Measurements from ENCODE around the gene FADS3. TPM values are rescaled to one million over a fixed set of nuclear protein-coding genes. Genes with fewer than 3 reads are reported as not detected.

Gene FADS3
- total and polyA plus RNA-seq, 2 experiments from 2014 or later: 44.4 to 73.5 TPM

- TF ChIP-seq, protein P1, sequence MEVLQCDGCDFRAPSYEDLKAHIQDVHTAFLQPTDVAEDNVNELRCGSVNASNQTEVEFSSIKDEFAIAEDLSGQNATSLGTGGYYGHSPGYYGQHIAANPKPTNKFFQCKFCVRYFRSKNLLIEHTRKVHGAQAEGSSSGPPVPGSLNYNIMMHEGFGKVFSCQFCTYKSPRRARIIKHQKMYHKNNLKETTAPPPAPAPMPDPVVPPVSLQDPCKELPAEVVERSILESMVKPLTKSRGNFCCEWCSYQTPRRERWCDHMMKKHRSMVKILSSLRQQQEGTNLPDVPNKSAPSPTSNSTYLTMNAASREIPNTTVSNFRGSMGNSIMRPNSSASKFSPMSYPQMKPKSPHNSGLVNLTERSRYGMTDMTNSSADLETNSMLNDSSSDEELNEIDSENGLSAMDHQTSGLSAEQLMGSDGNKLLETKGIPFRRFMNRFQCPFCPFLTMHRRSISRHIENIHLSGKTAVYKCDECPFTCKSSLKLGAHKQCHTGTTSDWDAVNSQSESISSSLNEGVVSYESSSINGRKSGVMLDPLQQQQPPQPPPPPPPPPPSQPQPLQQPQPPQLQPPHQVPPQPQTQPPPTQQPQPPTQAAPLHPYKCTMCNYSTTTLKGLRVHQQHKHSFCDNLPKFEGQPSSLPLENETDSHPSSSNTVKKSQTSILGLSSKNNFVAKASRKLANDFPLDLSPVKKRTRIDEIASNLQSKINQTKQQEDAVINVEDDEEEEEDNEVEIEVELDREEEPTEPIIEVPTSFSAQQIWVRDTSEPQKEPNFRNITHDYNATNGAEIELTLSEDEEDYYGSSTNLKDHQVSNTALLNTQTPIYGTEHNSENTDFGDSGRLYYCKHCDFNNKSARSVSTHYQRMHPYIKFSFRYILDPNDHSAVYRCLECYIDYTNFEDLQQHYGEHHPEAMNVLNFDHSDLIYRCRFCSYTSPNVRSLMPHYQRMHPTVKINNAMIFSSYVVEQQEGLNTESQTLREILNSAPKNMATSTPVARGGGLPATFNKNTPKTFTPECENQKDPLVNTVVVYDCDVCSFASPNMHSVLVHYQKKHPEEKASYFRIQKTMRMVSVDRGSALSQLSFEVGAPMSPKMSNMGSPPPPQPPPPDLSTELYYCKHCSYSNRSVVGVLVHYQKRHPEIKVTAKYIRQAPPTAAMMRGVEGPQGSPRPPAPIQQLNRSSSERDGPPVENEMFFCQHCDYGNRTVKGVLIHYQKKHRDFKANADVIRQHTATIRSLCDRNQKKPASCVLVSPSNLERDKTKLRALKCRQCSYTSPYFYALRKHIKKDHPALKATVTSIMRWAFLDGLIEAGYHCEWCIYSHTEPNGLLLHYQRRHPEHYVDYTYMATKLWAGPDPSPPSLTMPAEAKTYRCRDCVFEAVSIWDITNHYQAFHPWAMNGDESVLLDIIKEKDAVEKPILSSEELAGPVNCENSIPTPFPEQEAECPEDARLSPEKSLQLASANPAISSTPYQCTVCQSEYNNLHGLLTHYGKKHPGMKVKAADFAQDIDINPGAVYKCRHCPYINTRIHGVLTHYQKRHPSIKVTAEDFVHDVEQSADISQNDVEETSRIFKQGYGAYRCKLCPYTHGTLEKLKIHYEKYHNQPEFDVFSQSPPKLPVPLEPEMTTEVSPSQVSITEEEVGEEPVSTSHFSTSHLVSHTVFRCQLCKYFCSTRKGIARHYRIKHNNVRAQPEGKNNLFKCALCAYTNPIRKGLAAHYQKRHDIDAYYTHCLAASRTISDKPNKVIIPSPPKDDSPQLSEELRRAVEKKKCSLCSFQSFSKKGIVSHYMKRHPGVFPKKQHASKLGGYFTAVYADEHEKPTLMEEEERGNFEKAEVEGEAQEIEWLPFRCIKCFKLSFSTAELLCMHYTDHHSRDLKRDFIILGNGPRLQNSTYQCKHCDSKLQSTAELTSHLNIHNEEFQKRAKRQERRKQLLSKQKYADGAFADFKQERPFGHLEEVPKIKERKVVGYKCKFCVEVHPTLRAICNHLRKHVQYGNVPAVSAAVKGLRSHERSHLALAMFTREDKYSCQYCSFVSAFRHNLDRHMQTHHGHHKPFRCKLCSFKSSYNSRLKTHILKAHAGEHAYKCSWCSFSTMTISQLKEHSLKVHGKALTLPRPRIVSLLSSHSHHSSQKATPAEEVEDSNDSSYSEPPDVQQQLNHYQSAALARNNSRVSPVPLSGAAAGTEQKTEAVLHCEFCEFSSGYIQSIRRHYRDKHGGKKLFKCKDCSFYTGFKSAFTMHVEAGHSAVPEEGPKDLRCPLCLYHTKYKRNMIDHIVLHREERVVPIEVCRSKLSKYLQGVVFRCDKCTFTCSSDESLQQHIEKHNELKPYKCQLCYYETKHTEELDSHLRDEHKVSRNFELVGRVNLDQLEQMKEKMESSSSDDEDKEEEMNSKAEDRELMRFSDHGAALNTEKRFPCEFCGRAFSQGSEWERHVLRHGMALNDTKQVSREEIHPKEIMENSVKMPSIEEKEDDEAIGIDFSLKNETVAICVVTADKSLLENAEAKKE (CRISPR knock-in tag; IDR thresholded peaks at IDR 0.05): no peak
- no peak for TF ChIP-seq POLR2AphosphoS5 (IDR thresholded peaks at IDR 0.05; ENCODE audit: low read depth)
- no peak for TF ChIP-seq JUNB (IDR thresholded peaks at IDR 0.05; ENCODE audit: unreplicated experiment)
- TF ChIP-seq CREB1 (CRISPR knock-in tag; IDR thresholded peaks at IDR 0.05; ENCODE audit: low read depth): no peak
- TF ChIP-seq STAT1 (IDR thresholded peaks at IDR 0.05; ENCODE audit: unreplicated experiment): no peak
- no peak for TF ChIP-seq ZNF114 (CRISPR knock-in tag; IDR thresholded peaks at IDR 0.05)
- TF ChIP-seq ETS1 (IDR thresholded peaks at IDR 0.05): no peak
- no peak for TF ChIP-seq EZH2phosphoT487 (IDR thresholded peaks at IDR 0.05; ENCODE audit: unreplicated experiment)
- TF ChIP-seq, protein P2, sequence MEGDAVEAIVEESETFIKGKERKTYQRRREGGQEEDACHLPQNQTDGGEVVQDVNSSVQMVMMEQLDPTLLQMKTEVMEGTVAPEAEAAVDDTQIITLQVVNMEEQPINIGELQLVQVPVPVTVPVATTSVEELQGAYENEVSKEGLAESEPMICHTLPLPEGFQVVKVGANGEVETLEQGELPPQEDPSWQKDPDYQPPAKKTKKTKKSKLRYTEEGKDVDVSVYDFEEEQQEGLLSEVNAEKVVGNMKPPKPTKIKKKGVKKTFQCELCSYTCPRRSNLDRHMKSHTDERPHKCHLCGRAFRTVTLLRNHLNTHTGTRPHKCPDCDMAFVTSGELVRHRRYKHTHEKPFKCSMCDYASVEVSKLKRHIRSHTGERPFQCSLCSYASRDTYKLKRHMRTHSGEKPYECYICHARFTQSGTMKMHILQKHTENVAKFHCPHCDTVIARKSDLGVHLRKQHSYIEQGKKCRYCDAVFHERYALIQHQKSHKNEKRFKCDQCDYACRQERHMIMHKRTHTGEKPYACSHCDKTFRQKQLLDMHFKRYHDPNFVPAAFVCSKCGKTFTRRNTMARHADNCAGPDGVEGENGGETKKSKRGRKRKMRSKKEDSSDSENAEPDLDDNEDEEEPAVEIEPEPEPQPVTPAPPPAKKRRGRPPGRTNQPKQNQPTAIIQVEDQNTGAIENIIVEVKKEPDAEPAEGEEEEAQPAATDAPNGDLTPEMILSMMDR (conservative IDR thresholded peaks at IDR 0.05; ENCODE audit: low read depth in 2 of 2): no peak
- TF ChIP-seq ZNF331 (CRISPR knock-in tag; IDR thresholded peaks at IDR 0.05; ENCODE audit: low read depth): no peak
Observed at GRCh38 chr11:61926235-61926634, 34.9 kb upstream of the FADS3 start (continued).
